WERI-Rb-1 (cell line): ENCODE measurements around the gene FCSK.
"Not testable (repeated sequence)": the region's sequence is repeated elsewhere in the genome, so short reads cannot be mapped to it uniquely, and the experiment has no call there.

Source experiments
- DNase-seq: peaks from one replicate; pipeline ENCODE4 v3.0.0-alpha.2; 2020
- H3K27ac ChIP-seq: fragments of 250-450 bp; sonication (Bioruptor Pico); 2 replicates; pipeline ENCODE4 v1.5.1; 2020; ENCODE audit warnings: mild to moderate bottlenecking, moderate library complexity
- H3K27me3 ChIP-seq: fragments of 250-450 bp; sonication (Bioruptor Pico); 2 replicates; pipeline ENCODE4 v1.5.1; 2021; ENCODE audit warnings: mild to moderate bottlenecking, low read depth, moderate library complexity; ENCODE audit not compliant: insufficient read depth, severe bottlenecking
- H3K36me3 ChIP-seq: fragments of 250-450 bp; sonication (Bioruptor Pico); 2 replicates; pipeline ENCODE4 v1.5.1; 2020; ENCODE audit warnings: mild to moderate bottlenecking, moderate library complexity
- H3K4me3 ChIP-seq: 2 replicates; pipeline ENCODE4 v1.5.1; 2011; ENCODE audit warnings: low read depth, mild to moderate bottlenecking, control low read depth, low read length
- H3K9me3 ChIP-seq: fragments of 250-450 bp; sonication (Bioruptor Pico); 2 replicates; pipeline ENCODE4 v1.5.1; 2021; ENCODE audit warnings: mild to moderate bottlenecking, moderate library complexity; ENCODE audit not compliant: severe bottlenecking
- CTCF ChIP-seq: IDR thresholded peaks from 2 replicates; pipeline ENCODE4 v1.5.1; 2011; ENCODE audit warnings: low read depth, mild to moderate bottlenecking, control low read depth, inconsistent platforms, low read length

Gene FCSK

GRCh38 chr16:70440009-70440692, 14.2 kb upstream of the FCSK start:
- no peaks in the 10 kb centered on the region for H3K27me3 ChIP-seq
- TF ChIP-seq CTCF = no peak
- no peak for DNase-seq
- H3K4me3 ChIP-seq = no peak overlapping the region
- H3K9me3 ChIP-seq = no peaks in the 10 kb centered on the region
- H3K27ac ChIP-seq = no peak overlapping the region; the same call in 1 of the 2 replicates
- peaks cover 8% of the 10 kb centered on the region for H3K36me3 ChIP-seq

- Histone ChIP-seq H3K9me3 (no peaks in the 10 kb centered on the region), H3K27me3 (no peaks in the 10 kb centered on the region), H3K4me3 (no peak overlapping the region), H3K36me3 (peaks cover 3% of the 10 kb centered on the region), H3K27ac (no peak overlapping the region)
- no peak for TF ChIP-seq CTCF
- DNase-seq = no peak
Observed at GRCh38 chr16:70441406-70441990, 12.9 kb upstream of the FCSK start.

GRCh38 chr16:70442344-70442743, 12.1 kb upstream of the FCSK start:
- Histone ChIP-seq H3K9me3 (no peaks in the 10 kb centered on the region), H3K27me3 (no peaks in the 10 kb centered on the region), H3K36me3 (no peaks in the 10 kb centered on the region; the same call in 1 of the 2 replicates), H3K4me3 (no peak overlapping the region), H3K27ac (no peak overlapping the region)
- no peak for DNase-seq
- no peak for TF ChIP-seq CTCF

- Histone ChIP-seq H3K27ac (no peak overlapping the region), H3K4me3 (no peak overlapping the region), H3K27me3 (no peaks in the 10 kb centered on the region), H3K9me3 (no peaks in the 10 kb centered on the region), H3K36me3 (no peaks in the 10 kb centered on the region)
- no peak for TF ChIP-seq CTCF
- no peak for DNase-seq
Observed at GRCh38 chr16:70444249-70445063, 9.9 kb upstream of the FCSK start.

- DNase-seq = peak; percentile 30
- no peaks in the 10 kb centered on the region for H3K36me3 ChIP-seq
- H3K4me3 ChIP-seq = no peak overlapping the region
- H3K9me3 ChIP-seq = no peaks in the 10 kb centered on the region
- no peak for TF ChIP-seq CTCF
- H3K27ac ChIP-seq = peak overlapping the region; percentile 37; the same call in 1 of the 2 replicates
- no peaks in the 10 kb centered on the region for H3K27me3 ChIP-seq
Observed at GRCh38 chr16:70448075-70448474, 6.3 kb upstream of the FCSK start.

- H3K27ac ChIP-seq, H3K27me3 ChIP-seq, H3K36me3 ChIP-seq, H3K9me3 ChIP-seq, H3K4me3 ChIP-seq, DNase-seq: not testable (repeated sequence)
Observed at GRCh38 chr16:70450142-70451003, 4.0 kb upstream of the FCSK start.

- H3K4me3 ChIP-seq = not testable (repeated sequence)
Observed at GRCh38 chr16:70451004-70451340, 3.4 kb upstream of the FCSK start.

More at GRCh38 chr16:70451004-70451340, 3.4 kb upstream of the FCSK start:
- not testable (repeated sequence) for H3K27ac ChIP-seq, H3K9me3 ChIP-seq, DNase-seq, H3K36me3 ChIP-seq, H3K27me3 ChIP-seq
